K562 (cell line): ENCODE measurements around the gene OLFML2A. TPM values are rescaled to one million over a fixed set of nuclear protein-coding genes. Genes with fewer than 3 reads are reported as not detected.

Source experiments
- CBFA2T3 ChIP-seq: fragments of 450-650 bp; IDR thresholded peaks from 2 replicates; pipeline ENCODE4 v1.6.1; 2017
- CLOCK ChIP-seq: fragments of 250-450 bp; sonication (Bioruptor Pico); IDR thresholded peaks from 2 replicates; pipeline ENCODE4 v1.4.0; 2020; ENCODE audit warnings: mild to moderate bottlenecking, moderate library complexity, borderline replicate concordance
- ETV6 ChIP-seq, 3 experiments: fragments of 150-350 bp in 1 of 3; sonication (generic) in 1 of 3; formaldehyde crosslinking in 1 of 3; IDR thresholded peaks; 2 replicates each; pipeline versions ENCODE4 v1.6.1 to v1.8.0; 2014 to 2022; ENCODE audit warnings: borderline replicate concordance in 2 of 3, low read depth in 2 of 3, antibody characterized with exemption in 1 of 3, low read length in 1 of 3, mild to moderate bottlenecking in 1 of 3, missing genetic modification reagents in 1 of 3
- HEY1 ChIP-seq: fragments of 250-450 bp; sonication (Bioruptor Pico); IDR thresholded peaks from 2 replicates; pipeline ENCODE4 v1.5.0; 2020; ENCODE audit warnings: mild to moderate bottlenecking, moderate library complexity, borderline replicate concordance
- MAFG ChIP-seq: fragments of 450-650 bp; conservative IDR thresholded peaks from 2 replicates; pipeline ENCODE4 v1.6.1; 2016; ENCODE audit warnings: missing genetic modification characterization, missing compliant biosample characterization
- PCBP1 ChIP-seq: fragments of 200-400 bp; formaldehyde crosslinking; IDR thresholded peaks from 2 replicates; pipeline ENCODE4 v1.6.1; 2018; ENCODE audit warnings: mild to moderate bottlenecking, low read depth, low read length; ENCODE audit not compliant: poor library complexity, severe bottlenecking
- RREB1 ChIP-seq: fragments of 250-450 bp; sonication (Bioruptor Pico); IDR thresholded peaks from 2 replicates; pipeline ENCODE4 v1.4.0; 2020
- SP1 ChIP-seq: sonication (generic); formaldehyde crosslinking; IDR thresholded peaks from 2 replicates; pipeline ENCODE4 v1.8.1; 2022; ENCODE audit warnings: mild to moderate bottlenecking, missing genetic modification reagents
- TRIM24 ChIP-seq, 2 experiments: fragments of 450-650 bp; IDR thresholded peaks; 2 replicates each; pipeline ENCODE4 v1.6.1; 2016
- ZC3H8 ChIP-seq: fragments of 450-650 bp; IDR thresholded peaks from 2 replicates; pipeline ENCODE4 v1.6.1; 2017
- ZNF408 ChIP-seq: fragments of 250-450 bp; sonication (Bioruptor Pico); IDR thresholded peaks from 2 replicates; pipeline ENCODE4 v1.4.0; 2020; ENCODE audit warnings: low read depth, mild to moderate bottlenecking, moderate library complexity
- ZNF518B ChIP-seq: fragments of 250-450 bp; sonication (Bioruptor Pico); IDR thresholded peaks from 2 replicates; pipeline ENCODE4 v1.5.0; 2021; ENCODE audit warnings: mild to moderate bottlenecking, moderate library complexity
- ZNF740 ChIP-seq, 3 experiments: fragments of 200-800 bp in 1 of 3; sonication (Bioruptor generic) in 1 of 3; sonication (generic) in 1 of 3; formaldehyde crosslinking in 1 of 3; IDR thresholded peaks; 2 replicates each; pipeline versions ENCODE4 v1.6.1 to v1.8.0; 2016 to 2022; ENCODE audit warnings: mild to moderate bottlenecking in 2 of 3, missing compliant biosample characterization in 2 of 3, missing genetic modification characterization in 2 of 3, missing genetic modification reagents in 1 of 3
- polyA plus RNA-seq, 8 experiments: library from polyadenylated mRNA; depleted of rRNA in 4 of 8; stranded (reverse) in 5 of 8; unstranded in 3 of 8; fragments of >200 nt; fragmentation: Nextera tagmentation in 2 of 8; fragmentation: Illumina TruSeq in 1 of 8; extraction: Ambion mirVana in 2 of 8; extraction: Trizol in 1 of 8; gene quantifications; 2 replicates each; pipeline versions ENCODE4 v1.2.1 to v1.2.3, GENCODE V29; 2011 to 2014; ENCODE audit warnings: inconsistent platforms in 1 of 8, missing spikeins in 1 of 8
- total RNA-seq, 7 experiments: library from RNA; depleted of rRNA in 6 of 7; stranded (reverse); fragments of >200 nt in 6 of 7; fragmentation: Illumina TruSeq in 2 of 7; extraction: Trizol in 2 of 7; gene quantifications; 2 replicates each; pipeline versions ENCODE4 v1.2.1 to v1.2.3, GENCODE V29; 2011 to 2021; ENCODE audit warnings: low replicate concordance in 1 of 7

OLFML2A gene
- total and polyA plus RNA-seq, 9 of the 15 experiments (the other 6 are each of a cell fraction or from before 2014, with no cell fraction given), result 0.16 TPM; not detected in 8

DNA sequence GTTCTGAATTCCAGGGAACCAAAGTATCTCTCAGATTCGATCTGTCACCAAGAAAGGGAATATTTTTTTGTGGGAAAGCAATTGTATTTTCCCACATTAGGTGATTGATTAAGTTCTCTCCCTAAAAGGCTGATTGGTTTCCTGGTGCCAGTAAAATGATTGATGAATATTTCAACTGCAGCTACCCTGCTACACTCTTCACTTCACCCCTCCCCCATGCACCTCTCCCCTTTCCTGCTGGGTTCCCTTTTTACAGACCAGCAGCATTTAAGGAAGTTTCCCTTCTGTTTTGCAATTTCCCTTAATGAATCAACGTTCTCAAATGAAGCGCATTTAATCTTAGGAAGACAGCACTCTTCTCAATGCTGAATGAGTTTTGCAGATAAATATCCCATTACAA is 18.9 kb upstream of the OLFML2A start (continued):
- no peak for TF ChIP-seq ZNF740 (CRISPR knock-in tag; IDR thresholded peaks at IDR 0.05)
- no peak for TF ChIP-seq ZNF740 (tag; IDR thresholded peaks at IDR 0.05)
- peak; percentile 64 for TF ChIP-seq CBFA2T3
- no peak for TF ChIP-seq PCBP1
- TF ChIP-seq SP1 (CRISPR knock-in tag), result 0 out of 2 replicates have a peak, but pooled peaks have one; percentile 28
- no peak for TF ChIP-seq ZNF518B (CRISPR knock-in tag)
- TF ChIP-seq ZNF408 (CRISPR knock-in tag), result no peak
- no peak for TF ChIP-seq CLOCK (CRISPR knock-in tag)
- TF ChIP-seq HEY1 (CRISPR knock-in tag), result no peak
- 0 out of 4 replicates have a peak, but pooled peaks of 1 of the 2 experiments have one; percentile 11 for TF ChIP-seq TRIM24 (IDR thresholded peaks at IDR 0.05)
- no peak for TF ChIP-seq ZC3H8
- no peak for TF ChIP-seq MAFG (tag)
- no peak for TF ChIP-seq RREB1 (CRISPR knock-in tag)
- TF ChIP-seq ETV6 (IDR thresholded peaks at IDR 0.05; ENCODE audit: borderline replicate concordance in 1 of 2, low read depth in 2 of 2, low read length in 1 of 2), result peak; percentile 47 to 83; a peak in 3 of 4 replicates
- no peak for TF ChIP-seq ETV6 (CRISPR knock-in tag; IDR thresholded peaks at IDR 0.05; ENCODE audit: borderline replicate concordance)
